HEK293T (cell line): ENCODE results near the gene ZNF639.

ENCODE experiments used
- ARNT ChIP-seq: fragments of 450-650 bp; IDR thresholded peaks from 2 replicates; pipeline ENCODE4 v1.6.1; 2017; ENCODE audit warnings: mild to moderate bottlenecking
- BHLHE40 ChIP-seq: fragments of 450-650 bp; IDR thresholded peaks from 2 replicates; pipeline ENCODE4 v1.6.1; 2016; ENCODE audit warnings: mild to moderate bottlenecking, moderate library complexity, borderline replicate concordance
- FOXK2 ChIP-seq: fragments of 450-650 bp; IDR thresholded peaks from 2 replicates; pipeline ENCODE4 v1.6.1; 2016; ENCODE audit warnings: mild to moderate bottlenecking
- FOXM1 ChIP-seq: fragments of 450-650 bp; IDR thresholded peaks from 2 replicates; pipeline ENCODE4 v1.6.1; 2017; ENCODE audit warnings: mild to moderate bottlenecking, borderline replicate concordance
- HDGF ChIP-seq: fragments of 450-650 bp; IDR thresholded peaks from 2 replicates; pipeline ENCODE4 v1.6.1; 2017; ENCODE audit warnings: antibody characterized with exemption, borderline replicate concordance
- SP1 ChIP-seq: fragments of 450-650 bp; IDR thresholded peaks from 2 replicates; pipeline ENCODE4 v1.6.1; 2017
- TF ChIP-seq, protein P1 (sequence below): fragments of 450-650 bp; IDR thresholded peaks from 2 replicates; pipeline ENCODE4 v1.6.1; 2016

DNA sequence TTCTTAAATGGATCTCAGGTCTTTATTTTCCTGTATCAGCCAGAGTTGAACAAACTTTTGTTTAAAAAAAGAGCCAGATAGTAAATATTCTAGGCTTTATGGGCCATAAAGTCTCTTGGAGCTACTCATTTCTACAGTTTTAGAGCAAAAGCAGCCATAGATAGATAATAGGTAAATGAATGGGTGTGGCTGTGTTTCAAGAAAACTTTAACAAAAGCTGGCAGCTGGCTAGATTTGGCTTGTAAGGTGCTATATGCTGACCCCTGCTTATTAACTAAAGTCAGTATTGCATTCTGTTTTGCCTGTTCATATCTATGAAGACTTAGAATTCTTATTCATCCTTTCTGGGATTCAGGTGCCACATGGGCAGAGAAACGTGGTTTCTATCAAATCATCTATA, 53.6 kb downstream of the ZNF639 start:
- no peak for TF ChIP-seq FOXK2
- TF ChIP-seq HDGF, result no peak
- TF ChIP-seq FOXM1, result no peak
- no peak for TF ChIP-seq SP1
- no peak for TF ChIP-seq BHLHE40
- no peak for TF ChIP-seq ARNT
- TF ChIP-seq, protein P1, sequence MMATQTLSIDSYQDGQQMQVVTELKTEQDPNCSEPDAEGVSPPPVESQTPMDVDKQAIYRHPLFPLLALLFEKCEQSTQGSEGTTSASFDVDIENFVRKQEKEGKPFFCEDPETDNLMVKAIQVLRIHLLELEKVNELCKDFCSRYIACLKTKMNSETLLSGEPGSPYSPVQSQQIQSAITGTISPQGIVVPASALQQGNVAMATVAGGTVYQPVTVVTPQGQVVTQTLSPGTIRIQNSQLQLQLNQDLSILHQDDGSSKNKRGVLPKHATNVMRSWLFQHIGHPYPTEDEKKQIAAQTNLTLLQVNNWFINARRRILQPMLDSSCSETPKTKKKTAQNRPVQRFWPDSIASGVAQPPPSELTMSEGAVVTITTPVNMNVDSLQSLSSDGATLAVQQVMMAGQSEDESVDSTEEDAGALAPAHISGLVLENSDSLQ, result no peak
